H7 (cell line): ENCODE results near the gene IL31. TPM values are rescaled to one million over a fixed set of nuclear protein-coding genes. Genes with fewer than 3 reads are reported as not detected.

ENCODE experiments used
- DNase-seq: peaks from one replicate; pipeline ENCODE4 v3.0.0; 2012
- H3K27me3 ChIP-seq: 2 replicates; pipeline ENCODE4 v1.6.0; 2011; ENCODE audit warnings: mild to moderate bottlenecking, low read length; ENCODE audit not compliant: control insufficient read depth, insufficient read depth
- H3K36me3 ChIP-seq: replicated peaks from 2 replicates; pipeline ENCODE4 v1.5.1; 2011; ENCODE audit warnings: low read length; ENCODE audit not compliant: control insufficient read depth, insufficient read depth
- H3K4me3 ChIP-seq: 2 replicates; pipeline ENCODE4 v1.5.1; 2011; ENCODE audit warnings: low read depth, mild to moderate bottlenecking, control low read depth, low read length, moderate library complexity; ENCODE audit not compliant: insufficient read depth
- total RNA-seq: library from RNA; depleted of rRNA; stranded (reverse); fragments of >200 nt; shearing (Covaris generic); gene quantifications from 2 replicates; pipeline ENCODE4 v1.2.3, GENCODE V29; 2014

IL31 gene
- total RNA-seq, 1 experiment from 2014 or later: not detected

DNA sequence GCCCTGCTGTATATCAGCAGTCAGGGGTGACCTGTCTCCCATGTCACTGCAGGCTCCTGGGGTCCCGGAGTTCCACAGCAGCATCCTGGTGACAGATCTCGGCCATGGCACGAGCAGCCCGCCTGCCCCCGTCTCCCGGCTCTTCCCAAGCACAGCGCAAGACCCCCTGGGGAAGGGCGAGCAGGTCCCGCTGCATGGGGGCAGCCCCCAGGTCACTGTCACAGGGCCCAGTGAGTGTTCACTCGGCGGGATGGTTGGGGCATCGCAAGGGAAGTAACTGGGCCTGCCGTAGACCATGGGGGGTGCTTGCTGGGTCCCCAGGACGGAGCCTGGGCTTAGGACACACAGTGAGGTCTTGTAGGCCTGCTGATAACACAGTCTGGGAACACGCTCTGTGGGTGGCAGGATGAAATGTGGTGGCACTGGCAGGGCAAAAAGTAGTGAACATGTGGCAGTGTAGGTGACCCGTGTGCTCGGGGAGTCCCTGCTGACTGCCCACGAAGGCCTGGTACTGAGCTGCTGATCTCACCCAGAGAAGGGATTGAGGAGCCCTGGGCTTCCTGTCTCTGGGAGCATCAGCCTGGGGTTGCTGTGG lies 38.5 kb downstream of the IL31 start:
- DNase-seq: no peak
- H3K27me3 ChIP-seq: no peaks in the 10 kb centered on the region

DNA sequence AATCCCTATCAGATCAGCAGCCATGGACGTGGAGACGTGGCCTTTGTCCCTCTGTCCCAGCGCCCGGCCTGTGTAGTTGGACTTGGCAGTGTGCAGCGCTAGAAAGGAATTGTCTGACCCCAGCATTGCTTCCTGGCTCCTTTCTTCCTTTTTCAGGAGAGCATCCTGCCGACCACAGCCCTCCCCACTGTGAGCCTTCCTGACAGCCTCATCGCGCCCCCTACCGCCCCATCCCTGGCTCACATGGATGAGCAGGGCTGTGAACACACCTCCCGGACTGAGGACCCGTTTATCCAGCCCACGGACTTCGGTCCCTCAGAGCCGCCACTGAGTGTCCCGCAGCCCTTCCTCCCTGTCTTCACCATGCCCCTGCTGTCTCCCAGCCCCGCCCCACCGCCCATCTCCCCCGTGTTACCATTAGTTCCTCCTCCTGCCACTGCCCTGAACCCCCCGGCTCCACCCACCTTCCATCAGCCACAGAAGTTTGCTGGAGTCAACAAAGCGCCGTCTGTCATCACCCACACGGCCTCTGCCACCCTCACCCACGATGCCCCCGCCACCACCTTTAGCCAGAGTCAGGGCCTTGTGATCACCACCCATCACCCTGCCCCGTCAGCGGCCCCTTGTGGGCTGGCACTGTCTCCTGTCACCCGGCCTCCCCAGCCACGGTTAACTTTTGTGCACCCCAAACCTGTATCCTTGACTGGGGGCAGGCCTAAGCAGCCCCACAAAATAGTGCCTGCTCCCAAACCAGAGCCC lies 40.6 kb downstream of the IL31 start:
- no peak overlapping the region for H3K4me3 ChIP-seq
- H3K27me3 ChIP-seq: no peaks in the 10 kb centered on the region
- H3K36me3 ChIP-seq: peaks cover 19% of the 10 kb centered on the region
- peak; percentile 81 for DNase-seq

More for the DNA sequence above, 38.5 kb downstream of the IL31 start:
- Histone ChIP-seq H3K36me3 (peaks cover 17% of the 10 kb centered on the region), H3K4me3 (no peak overlapping the region)

DNA sequence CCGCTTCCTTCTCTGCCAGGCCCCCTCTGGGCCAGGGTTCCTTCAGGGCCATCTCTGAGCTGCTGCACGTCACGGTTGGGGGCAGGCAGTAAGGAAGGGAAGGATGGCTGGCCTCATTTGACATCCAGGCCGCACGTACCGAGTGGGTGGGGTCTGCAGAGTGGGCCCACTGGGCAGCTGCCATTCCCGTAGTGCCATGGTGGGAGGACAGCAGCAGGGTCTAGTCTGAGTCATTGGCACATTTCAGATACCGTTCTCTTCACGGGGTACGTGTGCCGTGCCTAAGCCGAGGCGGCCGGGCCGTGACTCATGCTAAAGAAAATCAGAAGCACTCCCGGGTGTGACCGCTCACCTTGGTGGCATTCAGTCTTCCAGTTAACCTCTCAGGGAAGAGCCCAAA lies 43.9 kb downstream of the IL31 start:
- H3K4me3 ChIP-seq: no peak overlapping the region
- DNase-seq: no peak
- no peaks in the 10 kb centered on the region for H3K27me3 ChIP-seq
- peaks cover 21% of the 10 kb centered on the region for H3K36me3 ChIP-seq

DNA sequence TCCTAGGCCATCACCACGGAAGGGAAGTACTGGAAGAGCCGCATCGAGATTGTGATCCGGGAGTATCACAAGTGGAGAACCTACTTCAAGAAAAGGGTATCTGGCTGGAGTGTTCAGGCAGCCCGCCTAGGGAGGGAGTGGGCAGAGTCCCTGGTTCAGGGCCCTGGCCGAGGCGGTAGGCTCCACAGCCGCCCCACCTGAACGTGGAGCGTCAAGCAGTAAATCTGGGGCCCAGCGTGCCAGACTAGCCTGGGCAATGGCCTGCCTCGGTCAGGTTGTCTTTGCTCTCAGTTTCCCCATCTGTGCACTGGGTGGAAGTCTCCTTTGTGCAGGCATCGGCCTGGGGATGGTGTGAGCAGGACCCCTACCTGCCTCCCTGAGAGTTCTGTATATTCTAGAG lies 44.9 kb downstream of the IL31 start:
- DNase-seq: peak; percentile 34
- Histone ChIP-seq H3K36me3 (peaks cover 21% of the 10 kb centered on the region), H3K27me3 (no peaks in the 10 kb centered on the region), H3K4me3 (no peak overlapping the region)

DNA sequence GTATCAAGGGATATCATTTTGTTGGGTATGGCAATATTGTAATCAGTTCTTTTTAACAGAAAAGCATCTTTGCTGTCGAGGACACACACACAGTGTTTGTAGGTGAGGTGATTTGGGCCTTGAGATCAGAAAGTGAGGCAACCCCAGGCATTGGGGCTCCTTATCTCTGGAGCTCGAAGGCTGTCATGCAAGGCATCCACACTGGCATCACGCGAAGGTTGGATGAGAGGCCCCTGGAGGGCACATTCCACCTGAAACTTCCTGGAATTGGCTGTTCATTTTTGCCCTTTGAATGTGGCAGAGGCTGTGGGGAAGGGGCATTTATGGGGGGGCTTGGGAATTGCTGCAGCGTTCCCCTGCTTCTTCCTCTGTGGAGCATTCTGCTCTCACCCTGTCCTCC lies 45.5 kb downstream of the IL31 start:
- DNase-seq: no peak
- Histone ChIP-seq H3K4me3 (no peak overlapping the region), H3K36me3 (peaks cover 21% of the 10 kb centered on the region), H3K27me3 (no peaks in the 10 kb centered on the region)

DNA sequence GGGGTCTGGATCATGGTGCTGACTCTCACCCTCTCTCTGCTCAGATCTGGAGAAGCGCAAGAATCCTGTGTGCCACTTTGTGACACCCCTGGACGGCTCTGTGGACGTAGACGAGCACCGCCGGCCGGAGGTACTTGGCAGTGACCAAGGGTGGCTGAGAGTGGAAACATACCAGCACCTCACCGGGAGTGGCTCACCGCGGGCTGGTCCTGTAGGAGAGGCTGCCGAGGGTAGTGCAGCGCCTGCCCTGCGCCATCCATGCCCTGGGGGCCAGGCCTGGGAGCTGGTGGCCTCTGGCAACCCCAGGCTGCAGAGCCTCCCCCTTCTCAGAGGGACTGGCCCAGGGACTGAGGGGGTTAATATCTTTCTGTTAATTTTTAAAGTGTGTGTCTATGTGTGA lies 46.2 kb downstream of the IL31 start:
- no peaks in the 10 kb centered on the region for H3K27me3 ChIP-seq
- H3K36me3 ChIP-seq: peaks cover 18% of the 10 kb centered on the region
- no peak overlapping the region for H3K4me3 ChIP-seq
- DNase-seq: peak; percentile 35

DNA sequence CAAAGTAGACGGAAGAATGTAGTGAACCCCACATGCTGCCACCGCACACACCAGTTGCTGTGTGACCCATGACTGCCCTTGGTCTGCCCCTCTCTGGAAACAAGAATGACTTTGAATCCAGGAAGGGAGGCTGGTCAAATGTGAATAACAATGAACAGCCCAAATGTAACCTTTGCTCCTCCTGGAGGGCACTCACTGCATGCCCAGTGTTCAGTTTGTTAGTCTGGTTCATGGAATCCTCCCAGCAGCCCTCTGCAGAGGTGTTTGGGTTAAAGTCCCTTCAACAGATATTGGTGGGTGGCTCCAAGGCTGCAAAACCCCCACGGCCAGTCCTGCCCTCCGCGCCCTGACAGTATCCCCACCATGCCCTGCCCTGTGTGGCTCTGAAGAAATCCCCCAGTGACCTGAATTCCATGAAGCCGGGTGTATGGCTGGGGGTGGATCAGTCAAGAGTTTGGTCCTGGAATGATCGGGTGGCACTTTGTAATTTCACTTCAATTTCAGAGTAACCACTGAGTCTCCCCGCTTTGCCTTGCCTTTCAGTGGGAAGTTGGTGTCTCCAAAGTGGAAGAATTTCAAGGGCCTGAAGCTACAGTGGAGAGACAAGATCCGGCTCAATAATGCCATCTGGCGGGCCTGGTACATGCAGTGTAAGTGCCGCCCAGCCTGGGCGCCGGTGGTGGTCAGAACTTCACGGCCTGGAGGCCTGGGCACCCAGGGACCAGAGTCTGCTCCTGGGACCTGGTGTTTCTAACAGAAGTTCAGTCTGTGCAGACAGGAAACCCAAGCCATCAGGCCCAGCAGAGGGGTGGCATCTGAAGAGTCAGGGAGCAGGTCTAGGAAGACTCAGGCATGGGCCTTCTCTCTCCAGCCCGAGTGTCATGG lies 47.1 kb downstream of the IL31 start:
- Histone ChIP-seq H3K27me3 (no peaks in the 10 kb centered on the region), H3K36me3 (peaks cover 15% of the 10 kb centered on the region), H3K4me3 (no peak overlapping the region)
- DNase-seq: peak; percentile 68

DNA sequence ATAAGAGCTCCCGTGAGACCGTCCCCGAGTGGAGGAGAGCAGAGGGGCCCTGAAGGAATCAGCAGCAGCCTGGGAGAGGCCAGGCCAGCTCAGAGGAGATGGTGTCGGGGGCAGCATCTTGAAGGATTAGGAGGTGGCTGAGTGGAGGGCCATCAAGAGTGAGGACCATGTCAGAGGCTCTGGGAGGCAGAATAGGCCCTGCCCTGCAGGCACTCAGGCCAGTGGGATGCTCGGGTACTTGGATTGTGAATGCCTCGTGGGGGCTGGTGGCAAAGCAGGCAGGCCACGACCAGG lies 47.7 kb downstream of the IL31 start:
- no peaks in the 10 kb centered on the region for H3K27me3 ChIP-seq
- no peak overlapping the region for H3K4me3 ChIP-seq
- no peak for DNase-seq
- H3K36me3 ChIP-seq: peaks cover 15% of the 10 kb centered on the region

DNA sequence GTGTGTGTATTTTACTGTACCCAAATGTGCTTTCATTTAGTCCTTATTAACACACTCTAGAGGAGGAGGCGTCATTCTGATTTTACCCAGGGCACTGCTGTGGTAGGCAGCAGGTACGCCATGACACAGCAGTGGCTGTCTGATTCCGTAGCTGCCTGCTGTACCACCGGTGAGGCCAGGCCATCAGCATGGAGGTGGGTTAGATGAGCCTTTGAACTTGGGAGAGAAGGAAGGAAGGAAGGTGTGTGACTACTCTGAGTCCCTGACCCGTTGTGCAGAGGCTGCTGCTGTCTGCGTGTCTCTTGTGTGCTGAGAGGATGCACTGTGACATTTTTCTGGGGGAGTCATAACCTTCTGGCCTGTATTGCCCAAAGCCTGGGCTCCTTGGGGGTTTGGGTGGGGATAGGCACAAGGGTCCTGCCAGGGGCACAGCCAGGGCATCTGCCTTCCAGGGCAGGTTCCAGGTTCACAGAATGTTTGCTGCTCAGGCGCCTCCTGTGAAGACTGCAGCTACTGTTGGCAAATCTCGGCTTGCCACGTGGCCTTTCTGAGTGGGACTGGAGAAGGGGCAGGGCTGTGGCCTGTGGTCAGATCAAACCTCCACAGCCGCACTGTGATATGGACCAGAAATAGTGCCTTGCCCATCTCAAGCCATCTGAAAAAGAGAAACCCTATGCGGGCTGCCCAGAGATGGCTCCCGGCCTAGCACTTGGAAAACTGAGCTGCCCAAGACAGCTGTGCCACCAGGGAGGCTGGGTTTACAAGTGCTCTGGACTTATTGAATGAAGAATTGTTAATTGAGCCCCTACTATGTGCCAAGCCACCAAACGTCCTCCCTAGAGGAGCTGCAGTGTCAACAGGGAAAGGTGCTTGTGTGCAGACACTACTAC lies 48.3 kb downstream of the IL31 start:
- H3K4me3 ChIP-seq: no peak overlapping the region
- peaks cover 13% of the 10 kb centered on the region for H3K36me3 ChIP-seq
- H3K27me3 ChIP-seq: no peaks in the 10 kb centered on the region
- no peak for DNase-seq

DNA sequence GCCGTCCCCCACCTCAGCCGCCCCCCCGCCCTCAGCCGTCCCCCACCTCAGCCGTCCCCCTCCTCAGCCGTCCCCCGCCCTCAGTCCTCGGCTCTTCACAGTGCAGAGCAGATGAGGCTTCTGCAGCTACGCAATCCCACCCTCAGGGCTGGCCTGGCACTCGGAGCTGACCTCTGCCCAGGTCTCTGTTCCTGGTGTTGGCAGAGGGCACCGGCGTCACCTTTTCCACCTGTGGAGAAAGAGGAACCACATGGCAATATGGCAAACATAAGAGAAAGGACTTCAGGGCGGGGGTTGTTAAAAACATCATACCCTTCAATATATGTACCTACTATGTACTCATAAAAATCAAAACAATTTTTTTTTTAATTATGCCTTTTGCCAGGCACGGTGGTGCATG lies 49.7 kb downstream of the IL31 start:
- no peaks in the 10 kb centered on the region for H3K27me3 ChIP-seq
- peaks cover 8% of the 10 kb centered on the region for H3K36me3 ChIP-seq
- DNase-seq: peak; percentile 28
- no peak overlapping the region for H3K4me3 ChIP-seq

DNA sequence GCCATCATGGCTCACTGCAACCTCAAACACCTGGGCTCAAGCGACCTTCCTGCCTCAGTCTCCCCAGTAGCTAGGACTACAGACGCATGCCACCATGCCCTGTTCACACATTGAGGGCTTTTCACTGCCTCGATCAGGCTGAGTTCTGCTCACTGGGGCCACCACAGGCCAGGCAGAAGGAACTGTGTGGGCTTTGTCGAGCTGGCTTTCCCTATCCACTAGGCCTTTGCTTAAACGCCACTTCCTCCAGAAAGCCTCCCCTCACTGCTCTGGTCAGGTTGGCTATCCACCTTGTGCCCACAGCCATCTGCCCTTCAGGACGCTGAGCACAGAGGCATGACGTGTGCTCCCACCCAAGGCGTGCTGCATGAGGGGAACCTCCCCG lies 50.3 kb downstream of the IL31 start:
- DNase-seq: peak; percentile 36
- Histone ChIP-seq H3K4me3 (no peak overlapping the region), H3K27me3 (no peaks in the 10 kb centered on the region), H3K36me3 (peaks cover 7% of the 10 kb centered on the region)

DNA sequence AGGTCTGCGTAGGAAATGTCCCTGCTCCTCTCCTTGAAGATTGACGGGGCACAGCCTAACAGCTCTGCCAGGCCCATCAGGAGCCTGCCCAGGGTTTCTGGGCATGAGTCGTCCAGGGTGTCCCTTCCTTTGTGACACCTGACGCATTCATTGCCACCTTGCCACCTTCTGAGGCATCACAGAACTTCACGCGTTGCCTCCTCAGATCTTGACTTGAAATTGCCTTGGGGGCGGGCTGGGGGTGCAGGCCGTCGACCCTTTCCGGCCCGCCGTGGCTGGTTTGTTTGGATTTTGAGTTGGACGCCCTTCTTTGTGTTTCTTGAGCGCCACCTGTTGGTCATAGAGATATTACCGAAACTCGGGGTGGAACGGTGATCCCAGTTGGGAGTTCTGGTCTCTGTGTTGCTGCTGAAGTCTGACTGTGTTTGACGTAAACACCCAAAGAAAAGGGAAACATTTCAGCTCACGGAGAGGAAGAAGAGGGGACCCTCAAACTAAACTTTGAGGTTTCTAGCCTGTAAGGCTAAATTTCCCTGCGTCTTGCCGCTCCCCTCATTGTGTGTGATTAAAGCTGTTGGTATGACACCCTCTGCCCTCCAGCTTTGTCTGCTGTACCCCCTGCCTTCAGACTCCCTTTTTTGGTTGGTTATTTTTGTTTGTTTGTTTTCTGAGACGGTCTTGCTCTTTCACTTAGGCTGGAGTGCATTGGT lies 50.8 kb downstream of the IL31 start:
- DNase-seq: peak; percentile 93
- Histone ChIP-seq H3K4me3 (no peak overlapping the region), H3K27me3 (no peaks in the 10 kb centered on the region), H3K36me3 (peaks cover 3% of the 10 kb centered on the region)
